A172 (cell line): Measurements from ENCODE around the gene S100A1. TPM values are rescaled to one million over a fixed set of nuclear protein-coding genes. Genes with fewer than 3 reads are reported as not detected.
"Not testable (repeated sequence)": the region's sequence is repeated elsewhere in the genome, so short reads cannot be mapped to it uniquely, and the experiment has no call there.

Source experiments
- DNase-seq: peaks from one replicate; pipeline ENCODE4 v3.0.0-alpha.2; 2015; ENCODE audit warnings: low spot score
- total RNA-seq: library from RNA; depleted of rRNA; stranded (reverse); fragments of >200 nt; shearing (Covaris generic); gene quantifications from 2 replicates; pipeline ENCODE4 v1.2.3, GENCODE V29; 2014; rRNA removed

The S100A1 gene
- total RNA-seq, result 0.46 and 2.8 TPM in 2 replicates

DNA sequence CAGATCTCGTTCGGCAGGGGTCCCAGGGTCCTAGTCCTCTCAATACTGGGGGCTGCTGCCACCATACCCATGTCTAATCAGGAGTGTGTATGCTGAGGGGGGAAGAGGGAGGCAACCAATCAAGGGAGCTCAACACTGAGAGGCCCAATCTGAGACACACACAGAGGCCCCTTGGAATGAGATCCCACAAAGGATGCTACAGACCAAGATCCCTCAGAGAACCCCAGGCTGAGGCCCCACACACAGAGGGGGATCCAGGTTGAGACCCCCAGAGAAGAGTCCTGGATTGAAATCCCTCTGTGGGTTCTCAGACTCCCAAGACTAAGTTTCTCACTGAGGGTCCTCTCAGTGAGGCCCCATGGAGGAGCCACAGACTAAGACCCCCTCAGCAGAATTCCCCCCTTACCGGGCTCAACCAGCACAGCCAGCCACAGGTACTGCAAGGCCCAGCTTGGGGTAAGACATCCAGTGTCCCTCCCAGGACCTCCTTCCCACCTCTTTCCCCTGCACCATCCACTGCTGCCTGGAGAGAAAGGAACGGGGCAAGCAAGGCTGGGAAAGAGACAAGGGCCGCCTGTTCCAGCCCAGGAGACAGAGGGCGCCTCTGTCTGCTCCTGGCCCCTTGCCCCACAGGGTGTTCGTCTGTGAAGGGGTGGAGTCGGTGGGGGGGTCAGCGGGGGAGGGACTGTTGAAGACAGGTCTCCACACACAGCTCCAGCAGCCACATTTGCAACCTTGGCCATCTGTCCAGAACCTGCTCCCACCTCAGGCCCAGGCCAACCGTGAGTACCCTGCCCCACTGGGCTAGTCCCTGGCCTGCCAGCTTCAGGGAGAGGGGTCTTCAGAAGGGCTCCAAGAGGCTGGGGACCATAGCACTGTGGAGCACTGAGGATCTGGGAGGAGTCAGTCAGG is at the start of gene S100A1:
S100A1 (plus strand) TSS at position 720 of the 912 bp plus-strand sequence. CDS start 2,088 bp downstream, outside the sequence.
- no peak for DNase-seq

DNA sequence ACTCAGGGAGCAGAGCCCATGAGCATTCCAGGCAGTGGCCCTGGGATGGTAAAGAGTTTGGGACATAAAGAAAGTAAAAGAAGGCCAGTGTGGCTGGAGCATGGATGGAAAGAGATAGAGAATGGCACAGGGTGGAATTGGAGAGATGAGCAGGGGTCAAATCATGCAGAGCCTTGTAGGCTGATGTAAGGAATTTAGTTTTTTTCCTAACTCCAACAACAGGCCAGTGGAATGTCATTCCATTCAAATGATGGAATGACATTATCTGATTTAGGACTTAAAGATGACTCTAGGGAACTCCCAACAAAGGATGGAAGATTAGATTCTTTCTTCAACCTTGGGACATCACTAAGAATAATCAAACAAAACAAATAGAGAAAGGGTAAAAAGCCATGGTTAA is 49.7 kb upstream of the S100A1 start:
- peak; percentile 64 for DNase-seq

DNA sequence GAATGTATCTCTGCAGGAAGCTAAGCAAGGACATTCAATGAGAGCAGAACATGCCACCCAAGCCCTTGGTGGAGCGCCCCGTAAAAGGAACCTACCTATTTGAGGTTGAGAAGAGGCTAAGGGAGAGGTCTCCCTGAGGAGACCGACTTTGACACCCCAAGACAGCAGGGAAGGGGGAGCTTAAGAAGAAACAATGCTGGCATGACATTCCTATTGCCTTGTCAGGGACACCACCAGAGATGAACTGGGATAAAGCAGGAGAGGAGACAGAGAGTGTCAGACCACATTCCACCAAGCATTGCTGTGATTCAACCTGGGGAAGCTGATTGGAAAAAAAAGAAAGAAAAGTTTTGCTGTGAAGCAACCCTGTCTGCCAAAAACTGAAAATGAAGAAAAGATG is 49.3 kb upstream of the S100A1 start:
- no peak for DNase-seq

DNA sequence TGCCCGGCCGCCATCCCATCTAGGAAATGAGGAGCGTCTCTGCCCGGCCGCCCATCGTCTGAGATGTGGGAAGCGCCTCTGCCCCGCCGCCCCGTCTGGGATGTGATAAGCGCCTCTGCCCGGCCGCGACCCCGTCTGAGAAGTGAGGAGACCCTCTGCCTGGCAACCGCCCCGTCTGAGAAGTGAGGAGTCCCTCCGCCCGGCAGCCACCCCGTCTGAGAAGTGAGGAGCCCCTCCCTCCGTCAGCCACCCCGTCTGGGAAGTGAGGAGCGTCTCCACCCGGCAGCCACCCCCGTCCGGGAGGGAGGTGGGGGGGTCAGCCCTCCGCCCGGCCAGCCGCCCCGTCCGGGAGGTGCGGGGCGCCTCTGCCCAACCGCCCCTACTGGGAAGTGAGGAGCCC is 45.4 kb upstream of the S100A1 start:
- not testable (repeated sequence) for DNase-seq

DNA sequence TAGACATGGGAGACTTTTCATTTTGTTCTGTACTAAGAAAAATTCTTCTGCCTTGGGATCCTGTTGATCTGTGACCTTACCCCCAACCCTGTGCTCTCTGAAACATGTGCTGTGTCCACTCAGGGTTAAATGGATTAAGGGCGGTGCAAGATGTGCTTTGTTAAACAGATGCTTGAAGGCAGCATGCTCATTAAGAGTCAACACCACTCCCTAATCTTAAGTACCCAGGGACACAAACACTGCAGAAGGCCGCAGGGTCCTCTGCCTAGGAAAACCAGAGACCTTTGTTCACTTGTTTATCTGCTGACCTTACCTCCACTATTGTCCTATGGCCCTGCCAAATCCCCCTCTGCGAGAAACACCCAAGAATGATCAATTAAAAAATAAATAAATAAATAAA is 44.7 kb upstream of the S100A1 start:
- DNase-seq, result not testable (repeated sequence)

DNA sequence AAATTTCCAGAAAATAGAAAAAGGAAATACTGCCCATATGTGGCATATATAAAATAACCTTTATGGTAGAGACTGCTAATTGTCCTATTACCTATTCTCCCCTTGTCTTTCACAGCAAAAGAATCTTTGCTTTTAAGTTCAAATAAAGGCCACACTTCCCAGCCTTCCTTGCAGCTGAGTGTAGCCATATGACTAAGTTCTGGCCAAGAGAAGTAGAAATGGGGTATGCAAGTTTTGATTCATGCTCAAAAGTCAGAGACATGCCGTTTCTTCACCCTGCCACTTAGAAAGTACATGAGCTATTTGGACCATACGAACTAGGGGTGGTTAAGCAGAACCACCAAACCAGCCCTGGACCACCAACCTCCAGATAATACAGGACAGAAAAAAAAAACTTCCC is 44.3 kb upstream of the S100A1 start:
- no peak for DNase-seq

DNA sequence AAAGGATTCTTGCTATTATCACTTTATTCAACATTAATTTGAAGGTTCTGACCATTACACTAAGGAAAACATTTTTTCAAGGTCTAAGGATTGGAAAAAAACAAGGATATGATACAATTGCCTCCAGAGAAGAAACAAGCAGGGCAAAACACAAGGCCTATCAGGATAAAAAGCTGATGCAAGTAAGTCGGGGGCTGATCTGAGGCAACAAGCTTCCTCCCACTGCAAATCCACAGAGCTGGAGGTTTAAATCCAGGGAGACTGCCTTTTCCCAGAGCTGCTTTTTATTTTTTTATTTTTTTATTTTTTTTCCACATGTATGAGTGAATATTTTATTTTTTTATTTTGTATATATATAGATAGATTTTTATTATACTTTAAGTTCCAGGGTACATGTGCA is 43.2 kb upstream of the S100A1 start:
- DNase-seq, result no peak

DNA sequence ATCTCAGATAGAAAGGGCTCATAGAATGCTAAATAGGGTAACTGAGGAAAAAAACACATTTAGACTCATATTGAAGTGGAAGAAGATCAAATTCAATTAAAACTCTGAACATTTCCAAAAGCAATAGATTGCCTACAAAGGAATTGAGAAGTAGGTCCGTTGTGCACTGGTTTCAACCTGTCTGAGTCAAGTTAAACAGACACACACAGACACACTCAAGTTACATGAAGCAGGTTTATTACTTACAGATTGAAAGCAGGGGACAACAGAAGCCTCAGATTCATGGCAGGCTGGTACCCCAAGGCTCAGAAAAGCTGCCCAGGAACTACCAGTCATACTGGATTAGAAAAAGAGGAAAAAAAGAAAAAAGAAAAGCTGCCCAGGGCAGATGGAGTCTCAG is 41.9 kb upstream of the S100A1 start:
- no peak for DNase-seq

DNA sequence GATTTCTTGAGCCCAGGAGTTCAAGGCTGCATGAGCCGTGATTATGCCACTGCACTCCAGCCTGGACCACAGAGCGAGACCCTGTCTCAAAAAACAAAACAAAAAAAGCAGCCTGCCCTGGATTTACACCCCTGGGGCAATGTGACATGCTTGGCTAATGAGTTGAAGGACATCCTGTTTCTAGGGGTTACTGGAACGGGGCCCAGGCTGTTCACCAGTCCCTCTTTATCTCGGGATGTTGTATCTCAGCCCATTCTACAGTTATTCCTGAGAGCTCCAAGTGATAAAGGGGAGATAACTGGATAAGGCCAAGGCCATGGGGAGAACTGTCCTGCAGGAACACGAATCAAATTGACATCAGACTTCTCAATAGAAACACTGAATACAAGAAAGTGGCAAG is 40.9 kb upstream of the S100A1 start:
- peak; percentile 44 for DNase-seq

DNA sequence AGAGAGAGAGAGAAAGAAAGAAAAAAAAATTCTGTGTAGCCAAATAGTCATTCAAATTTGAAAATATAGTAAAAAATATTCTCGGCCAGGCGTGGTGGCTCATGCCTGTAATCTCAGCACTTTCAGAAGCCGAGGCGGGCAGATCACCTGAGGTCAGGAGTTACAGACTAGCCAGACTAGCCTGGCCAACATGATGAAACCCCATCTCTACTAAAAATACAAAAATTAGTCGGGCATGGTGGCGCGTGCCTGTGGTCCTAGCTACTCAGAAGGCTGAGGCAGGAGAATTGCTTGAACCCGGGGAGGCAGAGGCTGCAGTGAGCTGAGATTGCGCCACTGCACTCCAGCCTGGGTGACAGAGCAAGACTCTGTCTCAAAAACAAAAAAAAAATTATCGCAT is 40.2 kb upstream of the S100A1 start:
- not testable (repeated sequence) for DNase-seq

DNA sequence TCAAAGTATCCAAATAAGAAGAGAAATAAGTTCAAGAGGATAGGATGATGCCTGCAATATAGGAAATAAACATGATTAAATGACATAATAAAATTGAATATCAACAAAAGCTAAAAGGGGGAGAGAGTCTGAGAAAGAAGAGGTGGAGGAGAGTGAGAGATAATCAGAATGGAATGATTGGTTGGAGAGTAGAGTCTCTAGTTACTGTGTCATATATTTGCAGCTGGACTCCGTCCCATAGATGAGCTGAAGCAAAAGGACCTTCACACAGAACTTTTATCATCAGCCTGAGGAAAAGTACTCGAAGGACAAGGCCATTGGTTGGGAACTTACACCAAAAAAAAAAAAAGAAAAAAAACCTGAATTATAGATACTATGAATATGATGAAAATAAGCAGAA is 39.8 kb upstream of the S100A1 start:
- no peak for DNase-seq

DNA sequence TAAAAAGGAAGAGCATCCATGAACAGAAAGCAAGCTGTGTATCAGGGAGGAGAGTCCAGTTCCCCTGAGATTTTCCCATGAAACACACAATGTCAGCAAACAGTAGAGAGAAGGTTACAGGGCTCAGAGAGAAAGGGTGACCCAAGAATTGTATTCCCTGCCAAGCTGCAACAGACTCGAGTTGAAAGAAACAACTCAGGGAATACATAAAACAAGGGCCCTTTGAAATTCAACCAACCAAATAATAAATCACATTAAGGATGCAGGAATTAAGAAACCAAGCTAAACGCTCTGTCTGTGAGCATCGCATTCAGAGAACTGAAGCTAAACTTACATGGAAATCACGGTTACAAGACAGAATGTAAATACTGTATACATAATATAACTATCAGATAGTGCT is 35.5 kb upstream of the S100A1 start:
- no peak for DNase-seq

DNA sequence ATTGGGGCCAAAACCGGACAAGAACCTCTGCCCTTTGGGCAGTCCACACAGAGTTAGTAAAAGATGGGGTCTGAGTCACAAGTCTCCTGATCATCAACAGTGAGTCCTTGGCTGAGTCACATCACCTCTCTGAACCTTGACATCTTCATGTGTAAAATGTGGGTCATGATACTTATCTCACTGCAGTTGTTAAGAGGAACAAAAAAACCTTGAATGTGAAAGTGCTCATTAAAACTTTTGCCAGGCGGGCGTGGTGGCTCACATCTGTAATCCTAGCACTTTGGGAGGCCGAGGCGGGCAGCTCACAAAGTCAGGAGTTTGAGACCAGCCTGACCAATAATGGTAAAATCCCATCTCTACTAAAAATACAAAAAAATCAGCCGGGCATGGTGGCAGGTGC is 31.0 kb upstream of the S100A1 start:
- peak; percentile 91 for DNase-seq

DNA sequence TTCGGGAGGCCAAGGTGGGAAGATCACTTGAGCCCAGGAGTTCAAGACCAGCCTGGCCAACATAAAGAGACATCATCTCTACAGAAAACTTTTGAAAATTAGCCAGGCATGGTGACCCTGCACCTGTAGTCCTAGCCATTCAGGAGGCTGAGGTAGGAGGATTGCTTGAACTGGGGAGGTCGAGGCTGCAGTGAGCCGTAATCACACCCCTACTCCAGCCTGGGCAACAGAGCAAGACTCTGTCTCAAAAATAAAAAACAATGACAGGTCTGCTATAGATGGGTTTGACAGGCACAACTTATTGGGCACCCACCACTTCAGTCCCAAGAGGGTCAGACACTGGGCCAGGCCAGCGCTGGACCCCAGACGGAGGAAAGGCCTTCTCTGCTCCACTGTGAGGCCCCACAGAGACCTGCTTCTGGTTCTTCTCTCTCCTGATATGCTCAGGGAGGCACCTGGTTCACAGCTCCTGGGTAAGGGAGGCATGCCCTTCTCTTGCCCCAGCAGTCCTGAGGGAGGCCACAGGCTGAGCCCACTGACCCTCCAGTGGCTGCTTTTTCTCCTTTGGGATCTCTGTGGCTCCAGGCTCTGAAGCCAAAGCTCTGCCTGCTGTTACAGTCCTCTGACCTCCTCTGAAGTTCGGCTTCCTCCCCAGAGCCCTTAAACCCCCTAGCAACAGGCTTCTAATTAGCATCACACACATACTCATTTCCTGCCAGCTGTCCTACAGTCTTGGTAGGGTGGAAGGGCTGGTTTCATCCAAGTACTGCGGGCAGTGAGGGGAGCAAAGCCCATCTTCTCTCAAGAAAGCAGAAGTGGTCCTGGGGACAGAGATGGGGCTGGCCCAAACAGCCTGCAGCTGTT is 29.7 kb upstream of the S100A1 start:
- DNase-seq, result peak; percentile 71

DNA sequence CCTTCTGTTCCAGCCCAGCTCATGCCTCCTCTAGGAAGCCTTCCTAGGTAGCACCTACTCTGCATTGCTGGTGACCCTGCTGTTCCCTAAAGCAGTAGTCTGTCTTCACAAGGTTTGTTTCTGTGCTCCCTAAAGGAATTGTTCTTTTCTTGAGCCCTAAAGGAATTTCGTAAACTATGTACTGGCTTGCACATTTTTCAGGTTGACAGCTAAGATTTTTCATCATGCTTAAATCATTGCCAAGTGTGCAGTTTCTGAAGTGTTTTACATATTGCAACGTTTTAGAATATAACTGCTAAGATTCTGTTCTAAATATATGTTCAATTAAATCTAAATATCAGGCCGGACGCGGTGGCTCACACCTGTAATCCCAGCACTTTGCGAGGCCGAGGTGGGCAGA is 28.4 kb upstream of the S100A1 start:
- DNase-seq, result no peak

DNA sequence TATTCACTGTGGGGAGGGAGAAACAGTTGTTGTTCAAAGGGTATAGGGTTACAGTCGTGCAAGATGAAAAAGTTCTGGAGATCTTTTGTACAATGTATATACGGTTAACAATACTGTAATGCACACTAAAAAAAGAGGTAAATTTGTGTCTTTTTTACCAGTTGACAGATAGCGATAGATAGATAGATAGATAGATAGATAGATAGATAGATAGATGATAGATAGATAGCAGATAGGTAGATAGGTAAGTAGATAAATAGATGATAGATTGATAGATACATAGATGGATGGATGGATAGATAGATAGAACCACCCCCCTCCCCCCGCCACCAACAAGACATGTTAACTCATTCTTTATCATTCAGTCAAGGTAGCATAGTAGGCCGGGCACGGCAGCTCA is 25.5 kb upstream of the S100A1 start:
- DNase-seq, result no peak

DNA sequence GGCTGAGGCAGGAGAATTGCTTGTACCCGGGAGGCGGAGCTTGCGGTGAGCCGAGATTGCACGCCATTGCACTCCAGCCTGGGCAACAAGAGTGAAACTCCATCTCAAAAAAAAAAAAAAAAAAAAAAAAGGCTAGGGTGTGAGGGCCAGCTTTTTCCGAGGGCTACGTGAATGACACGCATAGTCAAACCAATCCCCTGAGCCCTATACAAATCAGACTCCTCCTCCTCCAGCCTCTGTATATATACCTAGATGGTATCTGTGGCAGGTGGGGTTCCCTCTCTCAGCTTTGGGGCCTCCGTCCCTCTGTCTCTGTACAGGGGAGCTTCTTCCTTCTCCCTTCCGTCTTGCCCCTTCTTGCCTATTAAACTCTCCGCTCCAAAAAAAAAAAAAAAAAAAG is 22.0 kb upstream of the S100A1 start:
- DNase-seq, result no peak

DNA sequence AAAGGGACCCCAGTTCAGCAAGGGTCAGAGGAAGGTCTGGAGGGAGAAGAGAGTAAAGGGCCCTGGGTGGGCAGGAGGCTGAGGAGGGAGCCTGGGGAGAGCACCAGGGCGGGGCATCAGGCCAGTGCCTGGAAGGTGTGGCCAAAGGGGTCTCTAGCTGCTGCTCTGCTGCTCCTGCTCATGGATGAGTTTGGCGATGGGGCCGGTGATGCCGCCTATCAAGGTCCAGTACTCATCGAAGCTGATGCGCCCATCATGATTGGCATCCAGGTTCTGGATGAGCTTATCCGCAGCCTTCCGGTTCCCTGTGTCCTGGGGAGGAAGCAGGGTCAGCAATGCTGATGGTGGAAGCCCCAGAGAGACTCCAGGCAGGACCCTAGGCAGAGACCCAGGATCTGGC is 20.9 kb upstream of the S100A1 start:
- no peak for DNase-seq

DNA sequence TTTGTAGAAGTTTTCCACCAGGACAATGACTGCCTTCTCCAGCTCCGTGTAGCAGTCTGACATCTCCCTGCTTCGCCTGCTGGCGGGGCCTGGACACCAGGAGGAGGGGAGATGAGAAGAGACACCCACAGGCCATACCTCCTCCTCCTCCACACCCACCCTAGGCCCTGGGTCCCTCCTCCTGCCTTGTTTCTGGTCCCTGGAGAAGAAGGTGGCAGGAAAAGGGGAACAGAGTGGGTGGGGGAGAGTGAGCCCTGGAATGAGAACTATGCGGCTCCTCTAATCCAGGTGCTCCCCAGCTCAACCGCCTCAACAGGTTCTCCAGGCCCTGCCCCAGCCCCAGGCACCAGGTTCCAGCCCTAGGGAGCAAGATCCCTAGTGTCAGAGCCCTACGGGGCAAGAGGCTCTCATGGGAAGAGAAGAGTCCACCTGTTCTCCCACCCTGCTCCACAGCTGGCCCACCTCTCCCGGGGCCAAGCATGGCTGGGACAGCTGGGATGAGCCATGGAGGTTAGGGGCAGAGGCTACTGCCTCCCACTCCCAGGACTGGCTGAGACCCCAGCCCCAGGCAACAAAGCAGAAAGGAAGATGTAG is 20.0 kb upstream of the S100A1 start:
- DNase-seq, result peak; percentile 63

DNA sequence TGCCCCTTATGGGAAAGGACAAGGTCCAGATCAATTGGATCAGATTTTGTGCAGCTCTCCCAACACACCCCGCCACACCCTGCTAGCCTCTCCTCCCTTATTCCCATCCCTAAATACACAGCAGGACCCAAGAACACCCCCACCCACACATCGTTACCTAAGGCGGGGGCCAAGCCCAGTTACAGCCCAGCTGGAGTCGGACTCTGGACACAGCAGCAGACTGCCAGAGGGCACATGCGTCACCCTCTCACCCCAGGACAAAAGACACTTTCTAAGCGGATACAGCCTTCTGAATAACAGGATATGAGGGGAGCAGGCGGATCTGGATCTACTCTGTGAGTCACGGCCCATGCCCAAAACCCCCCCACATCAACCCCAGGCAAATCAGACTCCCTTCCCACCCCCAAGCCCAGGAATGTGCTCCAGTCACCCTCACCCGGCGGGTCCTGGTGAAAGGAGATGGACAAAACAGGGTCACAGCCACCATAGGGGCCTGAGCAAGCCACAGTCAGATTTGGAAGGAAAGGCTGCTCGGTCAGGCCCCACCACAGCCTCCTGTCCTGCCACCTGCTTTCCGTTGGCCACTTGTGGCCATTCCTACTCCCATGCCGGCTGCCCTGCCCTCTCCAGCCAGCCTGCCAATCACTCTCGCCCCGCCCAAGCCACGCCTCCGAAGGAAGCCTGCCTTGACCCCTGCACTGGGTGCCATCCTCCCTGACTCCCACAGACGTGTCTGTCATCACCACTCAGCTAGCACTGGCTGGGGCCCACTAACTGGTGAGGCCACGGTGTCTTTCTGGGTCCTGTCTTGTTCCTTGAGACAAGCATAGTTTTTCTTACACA is 19.3 kb upstream of the S100A1 start:
- DNase-seq, result peak; percentile 98

DNA sequence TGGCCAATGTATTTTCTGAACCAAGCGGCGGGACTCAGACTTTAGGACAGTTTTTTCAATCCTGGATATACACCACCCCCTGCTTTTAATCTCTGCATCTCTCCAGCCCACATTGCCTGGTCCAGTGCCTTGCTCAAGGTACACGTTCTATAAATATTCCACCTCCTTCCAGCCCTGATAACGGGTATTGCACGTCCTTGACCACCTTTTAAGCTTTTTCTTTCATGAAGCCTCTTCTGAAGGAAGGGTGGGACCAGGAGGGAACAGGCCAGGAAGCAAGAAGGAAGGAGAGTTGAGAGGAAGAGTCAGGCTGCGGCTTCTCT is 18.7 kb upstream of the S100A1 start:
- peak; percentile 34 for DNase-seq

DNA sequence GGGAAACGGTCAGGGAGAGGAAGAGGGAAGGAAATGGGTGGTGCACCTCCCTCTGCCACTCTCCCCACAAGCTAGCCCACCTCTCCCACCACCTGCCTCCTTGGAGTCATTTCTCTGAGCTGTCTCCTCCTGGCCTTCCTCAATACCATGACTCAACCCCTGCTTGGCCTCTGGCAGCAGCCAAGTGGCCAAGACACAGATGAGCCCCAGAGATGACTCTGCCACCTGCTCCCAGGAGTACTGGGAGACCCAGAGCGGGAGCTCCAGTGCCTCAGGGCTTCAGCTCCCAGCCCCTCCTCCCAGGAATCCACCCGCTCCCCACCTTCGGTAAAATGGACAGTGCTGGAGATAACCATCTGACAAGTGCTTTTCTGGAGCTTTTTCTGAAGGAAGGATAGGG is 17.9 kb upstream of the S100A1 start:
- peak; percentile 87 for DNase-seq
